ENCODE measurements around the gene TTC7B. TPM values are rescaled to one million over a fixed set of nuclear protein-coding genes. Genes with fewer than 3 reads are reported as not detected.

The TTC7B gene
- total RNA-seq, 2 experiments from 2014 or later: 1.2 to 1.3 TPM

DNA sequence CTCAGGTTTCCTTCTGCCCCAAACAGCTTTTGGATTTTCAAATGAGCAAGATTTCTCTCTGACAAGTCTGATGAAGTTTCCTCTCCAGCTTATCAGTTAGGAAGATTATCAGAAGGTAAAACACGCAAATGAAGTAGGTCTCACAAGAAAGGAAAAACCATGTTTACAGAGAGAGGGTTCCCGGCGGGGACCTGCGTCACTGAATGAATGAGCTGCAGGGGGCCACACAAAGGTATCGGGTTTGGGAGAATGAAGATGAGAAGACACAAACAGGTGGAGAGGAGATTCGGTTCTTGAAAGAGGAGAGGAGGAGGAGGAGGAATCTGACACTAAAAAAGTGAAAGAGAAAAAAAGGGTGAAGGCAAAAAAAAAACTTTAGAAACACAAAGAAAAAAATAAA is 210.8 kb downstream of the TTC7B start:
- Mint-ChIP-seq H3K9me3 (no peaks in the 10 kb centered on the region), H3K36me3 (ENCODE audit: low read depth) (no peaks in the 10 kb centered on the region), H3K4me3 (no peak overlapping the region), H3K27ac (no peak overlapping the region), H3K4me1 (ENCODE audit: low read depth) (no peaks in the 10 kb centered on the region), H3K27me3 (peaks cover 31% of the 10 kb centered on the region)
- intact Hi-C loops (cut with DNase I, micrococcal nuclease): loop anchor here in 1 of 2 experiments (10.0 kb wide), 1 partner anchor 241 kb away; no protein-coding TSS in a partner anchor
- POLR2A ChIA-PET: no interaction called here
- Histone ChIP-seq H3K9me3 (ENCODE audit: control insufficient read depth in 1 of 2, insufficient read depth in 1 of 2, low read length in 2 of 2) (no peaks in the 10 kb centered on the region), H3K4me1 (ENCODE audit: insufficient read depth, low read length) (no peaks in the 10 kb centered on the region), H3K27ac (ENCODE audit: low read depth in 1 of 2, low read length in 2 of 2) (no peak overlapping the region), H3K4me3 (ENCODE audit: low read length) (no peak overlapping the region), H3K27me3 (ENCODE audit: control insufficient read depth in 1 of 2, insufficient read depth in 2 of 2, low read length in 2 of 2) (no peaks in the 10 kb centered on the region), H3K36me3 (ENCODE audit: insufficient read depth, low read length) (no peaks in the 10 kb centered on the region)
- CTCF ChIA-PET: no interaction called here
- TF ChIP-seq, protein P1, sequence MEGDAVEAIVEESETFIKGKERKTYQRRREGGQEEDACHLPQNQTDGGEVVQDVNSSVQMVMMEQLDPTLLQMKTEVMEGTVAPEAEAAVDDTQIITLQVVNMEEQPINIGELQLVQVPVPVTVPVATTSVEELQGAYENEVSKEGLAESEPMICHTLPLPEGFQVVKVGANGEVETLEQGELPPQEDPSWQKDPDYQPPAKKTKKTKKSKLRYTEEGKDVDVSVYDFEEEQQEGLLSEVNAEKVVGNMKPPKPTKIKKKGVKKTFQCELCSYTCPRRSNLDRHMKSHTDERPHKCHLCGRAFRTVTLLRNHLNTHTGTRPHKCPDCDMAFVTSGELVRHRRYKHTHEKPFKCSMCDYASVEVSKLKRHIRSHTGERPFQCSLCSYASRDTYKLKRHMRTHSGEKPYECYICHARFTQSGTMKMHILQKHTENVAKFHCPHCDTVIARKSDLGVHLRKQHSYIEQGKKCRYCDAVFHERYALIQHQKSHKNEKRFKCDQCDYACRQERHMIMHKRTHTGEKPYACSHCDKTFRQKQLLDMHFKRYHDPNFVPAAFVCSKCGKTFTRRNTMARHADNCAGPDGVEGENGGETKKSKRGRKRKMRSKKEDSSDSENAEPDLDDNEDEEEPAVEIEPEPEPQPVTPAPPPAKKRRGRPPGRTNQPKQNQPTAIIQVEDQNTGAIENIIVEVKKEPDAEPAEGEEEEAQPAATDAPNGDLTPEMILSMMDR (IDR thresholded peaks at IDR 0.05): no peak
- DNase-seq (no peak), ATAC-seq (ENCODE audit: poor library complexity) (no peak)

DNA sequence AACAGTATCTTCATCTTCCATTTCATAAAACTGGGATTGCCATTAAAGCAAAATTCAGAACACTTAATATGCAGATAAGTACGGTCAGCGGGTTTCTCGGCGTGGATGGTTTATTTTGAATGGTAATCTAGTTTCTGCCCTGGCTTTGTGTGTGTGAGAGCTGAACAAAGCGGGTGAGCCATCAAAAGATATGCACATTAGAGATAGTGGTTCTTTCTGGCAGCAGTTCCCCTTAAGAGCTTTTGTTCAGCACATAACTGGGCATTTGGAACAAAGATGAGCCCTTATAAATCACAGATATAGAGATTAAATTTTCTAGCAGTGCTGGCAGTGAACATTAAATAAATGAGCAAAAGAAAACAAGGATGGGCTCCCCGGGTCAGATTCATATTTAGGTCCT is 211.9 kb downstream of the TTC7B start:
- Histone ChIP-seq H3K4me3 (ENCODE audit: low read length) (no peak overlapping the region), H3K27ac (ENCODE audit: low read depth in 1 of 2, low read length in 2 of 2) (no peak overlapping the region), H3K9me3 (ENCODE audit: control insufficient read depth in 1 of 2, insufficient read depth in 1 of 2, low read length in 2 of 2) (no peaks in the 10 kb centered on the region), H3K27me3 (ENCODE audit: control insufficient read depth in 1 of 2, insufficient read depth in 2 of 2, low read length in 2 of 2) (no peaks in the 10 kb centered on the region), H3K4me1 (ENCODE audit: insufficient read depth, low read length) (no peaks in the 10 kb centered on the region), H3K36me3 (ENCODE audit: insufficient read depth, low read length) (no peaks in the 10 kb centered on the region)
- no peak overlapping the region for H3K4me3 Mint-ChIP-seq
- no peaks in the 10 kb centered on the region for H3K36me3 Mint-ChIP-seq (ENCODE audit: low read depth)
- ChIA-PET POLR2A (no interaction called here), CTCF (no interaction called here)
- TF ChIP-seq, protein P1 (IDR thresholded peaks at IDR 0.05): no peak
- intact Hi-C loops (cut with DNase I, micrococcal nuclease): loop anchor here in 1 of 2 experiments (10.0 kb wide), 1 partner anchor 240 kb away; no protein-coding TSS in a partner anchor
- no peak for DNase-seq
- H3K27me3 Mint-ChIP-seq: peaks cover 32% of the 10 kb centered on the region
- H3K9me3 Mint-ChIP-seq: no peaks in the 10 kb centered on the region
- H3K27ac Mint-ChIP-seq: no peak overlapping the region
- no peak for ATAC-seq (ENCODE audit: poor library complexity)
- no peaks in the 10 kb centered on the region for H3K4me1 Mint-ChIP-seq (ENCODE audit: low read depth)

DNA sequence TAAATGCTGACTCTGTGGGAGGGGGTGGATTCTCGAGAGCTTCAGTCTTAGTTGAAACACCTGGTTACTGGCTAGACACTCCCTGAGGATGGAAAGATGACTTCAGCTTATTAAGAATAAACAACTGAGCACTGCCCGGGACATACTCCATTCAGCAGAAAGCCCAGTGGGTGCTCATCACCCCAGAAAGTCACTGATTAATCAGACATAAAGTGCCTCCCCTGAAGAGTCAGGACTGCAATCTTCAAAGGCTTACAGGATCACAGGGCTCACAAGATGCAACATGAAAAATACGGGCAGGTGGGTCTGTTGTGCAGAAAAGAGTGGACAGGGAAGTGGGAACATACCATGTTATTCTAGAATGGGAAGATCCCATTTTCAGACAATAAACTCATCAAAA is 212.4 kb downstream of the TTC7B start:
- Mint-ChIP-seq H3K27me3 (peaks cover 35% of the 10 kb centered on the region), H3K27ac (no peak overlapping the region), H3K9me3 (no peaks in the 10 kb centered on the region), H3K4me3 (no peak overlapping the region), H3K36me3 (ENCODE audit: low read depth) (no peaks in the 10 kb centered on the region), H3K4me1 (ENCODE audit: low read depth) (no peaks in the 10 kb centered on the region)
- H3K4me3 ChIP-seq (ENCODE audit: low read length): no peak overlapping the region
- no peaks in the 10 kb centered on the region for H3K9me3 ChIP-seq (ENCODE audit: control insufficient read depth in 1 of 2, insufficient read depth in 1 of 2, low read length in 2 of 2)
- no peak for ATAC-seq (ENCODE audit: poor library complexity)
- ChIA-PET CTCF (no interaction called here), POLR2A (no interaction called here)
- TF ChIP-seq, protein P1 (IDR thresholded peaks at IDR 0.05): no peak
- no peaks in the 10 kb centered on the region for H3K36me3 ChIP-seq (ENCODE audit: insufficient read depth, low read length)
- no peaks in the 10 kb centered on the region for H3K4me1 ChIP-seq (ENCODE audit: insufficient read depth, low read length)
- intact Hi-C loops (cut with DNase I, micrococcal nuclease): loop anchor here in 1 of 2 experiments (10.0 kb wide), 1 partner anchor 239 kb away; no protein-coding TSS in a partner anchor
- DNase-seq: no peak
- no peaks in the 10 kb centered on the region for H3K27me3 ChIP-seq (ENCODE audit: control insufficient read depth in 1 of 2, insufficient read depth in 2 of 2, low read length in 2 of 2)
- no peak overlapping the region for H3K27ac ChIP-seq (ENCODE audit: low read depth in 1 of 2, low read length in 2 of 2)

All from CD4-positive, alpha-beta T cell (primary cell).